ENCODE data around the gene GPSM1.

Gene GPSM1

DNA sequence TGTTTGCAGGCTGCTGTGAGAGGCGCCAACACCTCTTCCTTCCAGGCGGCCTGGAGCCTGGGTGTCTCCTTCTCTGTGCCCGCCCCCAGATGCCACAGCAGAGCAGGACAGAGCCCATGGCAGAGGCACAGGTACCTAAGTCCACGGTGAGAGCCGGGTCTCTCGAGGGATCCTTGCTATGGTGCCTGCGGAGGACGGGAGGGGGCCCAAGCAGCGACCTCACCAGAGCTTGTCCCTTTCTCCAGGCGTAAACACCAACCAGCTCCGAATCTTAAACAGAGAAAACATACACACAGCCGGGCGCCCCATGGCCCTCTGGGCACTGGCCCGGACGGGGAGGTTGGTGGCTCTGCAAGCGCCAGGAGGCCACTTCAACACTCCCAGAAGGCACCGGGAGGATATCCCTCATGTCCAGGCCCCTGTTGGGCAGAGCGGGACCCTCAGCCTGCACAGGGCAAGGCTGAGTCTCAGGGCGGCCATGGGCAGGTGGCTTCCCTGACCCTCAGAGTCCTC is 35.3 kb upstream of the GPSM1 start:
- no peak for DNase-seq

DNA sequence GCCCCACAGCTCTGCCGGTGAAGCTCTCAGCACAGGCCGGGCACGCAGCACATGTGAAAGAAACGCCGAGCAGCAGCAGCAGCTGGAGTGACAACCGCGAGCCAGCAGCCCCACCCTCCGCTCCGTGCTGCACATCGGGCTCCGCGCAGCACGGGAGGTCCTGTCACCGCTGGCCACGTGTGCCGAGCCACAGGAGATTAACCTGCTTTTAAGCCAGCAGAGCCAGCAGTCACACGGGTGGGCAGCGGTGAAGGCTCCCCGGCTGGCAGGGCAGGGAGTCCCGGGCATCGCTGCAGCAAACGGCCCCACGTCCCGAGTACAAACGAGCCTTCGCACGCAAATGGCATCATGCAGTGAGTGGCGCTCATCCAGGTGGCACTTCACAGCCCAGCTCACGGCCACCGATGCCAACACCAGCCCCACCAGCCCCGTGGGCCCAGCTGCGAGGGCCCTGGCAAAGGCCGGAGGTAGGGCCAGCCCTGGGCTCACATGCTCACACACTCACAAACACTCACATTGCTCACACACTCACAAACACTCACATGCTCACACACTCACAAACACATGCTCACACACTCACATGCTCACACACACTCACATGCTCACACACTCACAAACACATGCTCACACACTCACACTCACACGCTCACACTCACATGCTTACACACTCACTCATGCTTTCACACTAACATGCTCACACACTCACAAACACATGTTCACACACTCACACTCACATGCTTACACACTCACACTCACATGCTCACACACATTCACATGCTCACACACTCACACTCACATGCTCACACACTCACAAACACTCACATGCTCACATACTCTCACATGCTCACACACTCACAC is 34.5 kb upstream of the GPSM1 start:
- DNase-seq = no peak

- DNase-seq = no peak
Measured at GRCh38 chr9:136293476-136294077, 33.8 kb upstream of the GPSM1 start.

- DNase-seq = no peak
Measured at GRCh38 chr9:136294437-136294836, 32.9 kb upstream of the GPSM1 start.

GRCh38 chr9:136295055-136295454 is 32.3 kb upstream of the GPSM1 start:
- DNase-seq = no peak

GRCh38 chr9:136295542-136296433 is 31.6 kb upstream of the GPSM1 start:
- no peak for DNase-seq

- DNase-seq = no peak
Measured at GRCh38 chr9:136296434-136297015, 30.8 kb upstream of the GPSM1 start.

GRCh38 chr9:136297016-136297691 is 30.2 kb upstream of the GPSM1 start:
- no peak for DNase-seq

GRCh38 chr9:136297766-136298735 is 29.3 kb upstream of the GPSM1 start:
- no peak for DNase-seq

GRCh38 chr9:136299116-136299515 is 28.2 kb upstream of the GPSM1 start:
- no peak for DNase-seq

GRCh38 chr9:136299541-136299940 is 27.8 kb upstream of the GPSM1 start:
- DNase-seq = no peak

GRCh38 chr9:136300016-136300545 is 27.3 kb upstream of the GPSM1 start:
- no peak for DNase-seq

DNA sequence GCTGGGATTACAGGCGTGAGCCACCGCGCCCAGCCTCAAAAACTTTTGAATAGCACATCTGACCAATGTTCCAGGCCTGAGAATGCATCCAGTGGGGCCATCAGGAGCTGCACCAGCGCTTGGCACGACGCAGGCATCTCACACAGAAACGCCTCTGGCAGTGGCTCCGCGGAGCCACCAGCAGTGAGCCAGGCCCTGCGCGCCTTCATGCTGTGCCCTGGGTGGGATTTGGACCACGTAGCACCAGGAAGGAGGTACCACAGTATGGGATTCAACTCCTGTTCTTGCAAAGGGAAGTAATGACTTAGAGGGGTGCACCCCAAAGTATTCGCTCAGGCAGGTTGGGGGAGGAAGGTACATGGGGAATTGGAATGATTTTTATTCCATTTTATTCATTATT is 26.5 kb upstream of the GPSM1 start:
- no peak for DNase-seq

DNA sequence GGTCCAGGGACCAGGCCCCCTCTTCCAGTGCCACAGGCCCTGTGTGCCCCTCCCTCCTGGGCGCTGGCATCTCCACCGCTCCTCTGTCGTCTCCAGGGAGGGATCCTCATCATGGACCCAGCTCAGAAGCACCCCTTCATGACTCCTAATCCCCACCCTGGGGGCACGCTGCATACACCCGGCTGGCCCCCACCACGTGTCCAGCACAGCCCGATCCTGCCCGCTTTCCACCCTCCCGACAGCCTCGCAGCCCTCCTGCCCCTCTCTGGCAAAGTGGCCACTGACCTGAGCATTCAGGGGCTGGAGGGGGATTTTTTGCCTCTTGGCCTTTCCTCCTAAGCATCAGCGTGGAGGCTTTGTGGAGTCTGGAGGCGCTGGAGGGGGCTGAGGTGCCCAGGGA is 24.8 kb upstream of the GPSM1 start:
- no peak for DNase-seq

- DNase-seq = no peak
Measured at GRCh38 chr9:136303066-136303824, 24.1 kb upstream of the GPSM1 start.

GRCh38 chr9:136303825-136304416 is 23.4 kb upstream of the GPSM1 start, which contains the start of gene CCDC187:
TSS of gene CCDC187 (minus strand) at chr9:136304094. CDS start at chr9:136303830, 264 bp downstream.
- no peak for DNase-seq

- DNase-seq = no peak
Measured at GRCh38 chr9:136304456-136304855, 22.9 kb upstream of the GPSM1 start.

DNA sequence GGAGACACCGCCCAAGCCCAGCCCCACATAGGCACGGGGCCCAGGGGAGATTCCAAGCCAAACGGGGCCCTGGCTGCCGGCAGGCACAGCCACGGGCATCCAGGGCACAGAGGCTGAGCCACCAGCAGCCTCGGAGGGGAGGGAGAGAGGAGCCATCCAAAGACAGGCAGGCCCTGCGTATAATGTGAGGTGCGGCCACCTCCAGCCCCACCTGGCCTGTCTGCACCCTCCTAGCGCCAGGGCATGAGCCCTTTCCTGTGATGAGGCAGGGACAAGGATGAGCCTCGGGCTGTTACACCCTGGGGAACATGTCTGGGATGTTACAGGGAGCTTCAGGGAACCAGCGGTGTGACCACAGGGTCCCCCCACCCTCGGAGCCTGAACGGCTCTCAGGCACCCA is 22.4 kb upstream of the GPSM1 start:
- no peak for DNase-seq

GRCh38 chr9:136305804-136306203 is 21.5 kb upstream of the GPSM1 start:
- DNase-seq = no peak
